HEK293 (cell line): ENCODE measurements around the gene EMC9.

Experiments
- EGR2 ChIP-seq: fragments of 450-650 bp; formaldehyde crosslinking; IDR thresholded peaks from 2 replicates; pipeline ENCODE4 v1.5.1; 2016; ENCODE audit warnings: low read depth, missing biosample characterization, missing genetic modification characterization
- GLIS1 ChIP-seq: fragments of 450-650 bp; formaldehyde crosslinking; IDR thresholded peaks from 2 replicates; pipeline ENCODE4 v1.5.1; 2016; ENCODE audit warnings: missing biosample characterization, missing genetic modification characterization
- HOXC10 ChIP-seq: sonication (generic); formaldehyde crosslinking; IDR thresholded peaks from 2 replicates; pipeline ENCODE4 v1.8.1; 2023; ENCODE audit warnings: mild to moderate bottlenecking, missing genetic modification reagents
- KLF1 ChIP-seq: fragments of 450-650 bp; formaldehyde crosslinking; IDR thresholded peaks from 2 replicates; pipeline ENCODE4 v1.5.1; 2016; ENCODE audit warnings: missing biosample characterization, missing genetic modification characterization
- KLF10 ChIP-seq: fragments of 450-650 bp; IDR thresholded peaks from 2 replicates; pipeline ENCODE4 v1.5.1; 2018; ENCODE audit warnings: missing biosample characterization, mild to moderate bottlenecking, missing genetic modification characterization
- SCRT2 ChIP-seq: fragments of 450-650 bp; formaldehyde crosslinking; IDR thresholded peaks from 2 replicates; pipeline ENCODE4 v1.5.1; 2016; ENCODE audit warnings: missing biosample characterization, missing genetic modification characterization
- SP2 ChIP-seq: fragments of 450-650 bp; formaldehyde crosslinking; IDR thresholded peaks from 2 replicates; pipeline ENCODE4 v1.5.1; 2016; ENCODE audit warnings: missing biosample characterization, missing genetic modification characterization
- ZBTB20 ChIP-seq: fragments of 450-650 bp; formaldehyde crosslinking; IDR thresholded peaks from 2 replicates; pipeline ENCODE4 v1.5.1; 2016; ENCODE audit warnings: missing biosample characterization, missing genetic modification characterization
- ZBTB21 ChIP-seq: fragments of 450-650 bp; formaldehyde crosslinking; IDR thresholded peaks from 2 replicates; pipeline ENCODE4 v1.5.1; 2017; ENCODE audit warnings: missing biosample characterization, missing genetic modification characterization
- ZFHX2 ChIP-seq: fragments of 450-650 bp; formaldehyde crosslinking; conservative IDR thresholded peaks from 2 replicates; pipeline ENCODE4 v1.5.1; 2016; ENCODE audit warnings: missing biosample characterization, missing genetic modification characterization
- ZNF16 ChIP-seq: fragments of 450-650 bp; formaldehyde crosslinking; IDR thresholded peaks from 2 replicates; pipeline ENCODE4 v1.5.1; 2016; ENCODE audit warnings: low read depth, missing biosample characterization, missing genetic modification characterization
- ZNF174 ChIP-seq: fragments of 450-650 bp; formaldehyde crosslinking; IDR thresholded peaks from 2 replicates; pipeline ENCODE4 v1.5.0; 2017; ENCODE audit warnings: missing biosample characterization, mild to moderate bottlenecking, missing genetic modification characterization
- ZNF2 ChIP-seq: fragments of 450-650 bp; formaldehyde crosslinking; IDR thresholded peaks from 2 replicates; pipeline ENCODE4 v1.5.1; 2016; ENCODE audit warnings: missing biosample characterization, missing genetic modification characterization
- ZNF341 ChIP-seq: fragments of 450-650 bp; formaldehyde crosslinking; IDR thresholded peaks from 2 replicates; pipeline ENCODE4; 2016; ENCODE audit warnings: low read depth, missing biosample characterization, missing genetic modification characterization
- ZNF354C ChIP-seq: fragments of 450-650 bp; formaldehyde crosslinking; IDR thresholded peaks from 2 replicates; pipeline ENCODE4 v1.5.1; 2016; ENCODE audit warnings: missing biosample characterization, missing genetic modification characterization, low read depth, borderline replicate concordance
- ZNF366 ChIP-seq: fragments of 450-650 bp; formaldehyde crosslinking; conservative IDR thresholded peaks from 2 replicates; pipeline ENCODE4 v1.5.1; 2016; ENCODE audit warnings: missing biosample characterization, missing genetic modification characterization
- ZNF433 ChIP-seq: fragments of 450-650 bp; formaldehyde crosslinking; IDR thresholded peaks from 2 replicates; pipeline ENCODE4 v1.5.1; 2016; ENCODE audit warnings: missing biosample characterization, missing genetic modification characterization, low read depth
- ZNF600 ChIP-seq: fragments of 450-650 bp; formaldehyde crosslinking; IDR thresholded peaks from 2 replicates; pipeline ENCODE4 v1.5.1; 2016; ENCODE audit warnings: missing biosample characterization, missing genetic modification characterization
- TF ChIP-seq, protein P1 (sequence below): fragments of 450-650 bp; formaldehyde crosslinking; IDR thresholded peaks from 2 replicates; pipeline ENCODE4 v1.5.1; 2016; ENCODE audit warnings: missing biosample characterization, missing genetic modification characterization, low read depth
- TF ChIP-seq, protein P2 (sequence below): fragments of 450-650 bp; formaldehyde crosslinking; IDR thresholded peaks from 2 replicates; pipeline ENCODE4 v1.5.1; 2017; ENCODE audit warnings: missing biosample characterization, missing genetic modification characterization
- TF ChIP-seq, protein P3 (sequence below): fragments of 450-650 bp; formaldehyde crosslinking; IDR thresholded peaks from 2 replicates; pipeline ENCODE4 v1.5.1; 2017; ENCODE audit warnings: missing biosample characterization, missing genetic modification characterization
- TF ChIP-seq, protein P4 (sequence below): fragments of 450-650 bp; formaldehyde crosslinking; conservative IDR thresholded peaks from 2 replicates; pipeline ENCODE4 v1.5.1; 2016; ENCODE audit warnings: low read depth, missing biosample characterization, missing genetic modification characterization
- TF ChIP-seq, protein P5 (sequence below): fragments of 450-650 bp; formaldehyde crosslinking; IDR thresholded peaks from 2 replicates; pipeline ENCODE4 v1.5.1; 2016; ENCODE audit warnings: missing biosample characterization, missing genetic modification characterization
- TF ChIP-seq, protein P6 (sequence below): fragments of 450-650 bp; formaldehyde crosslinking; IDR thresholded peaks from 2 replicates; pipeline ENCODE4 v1.5.1; 2016; ENCODE audit warnings: missing biosample characterization, missing genetic modification characterization

EMC9 gene

DNA sequence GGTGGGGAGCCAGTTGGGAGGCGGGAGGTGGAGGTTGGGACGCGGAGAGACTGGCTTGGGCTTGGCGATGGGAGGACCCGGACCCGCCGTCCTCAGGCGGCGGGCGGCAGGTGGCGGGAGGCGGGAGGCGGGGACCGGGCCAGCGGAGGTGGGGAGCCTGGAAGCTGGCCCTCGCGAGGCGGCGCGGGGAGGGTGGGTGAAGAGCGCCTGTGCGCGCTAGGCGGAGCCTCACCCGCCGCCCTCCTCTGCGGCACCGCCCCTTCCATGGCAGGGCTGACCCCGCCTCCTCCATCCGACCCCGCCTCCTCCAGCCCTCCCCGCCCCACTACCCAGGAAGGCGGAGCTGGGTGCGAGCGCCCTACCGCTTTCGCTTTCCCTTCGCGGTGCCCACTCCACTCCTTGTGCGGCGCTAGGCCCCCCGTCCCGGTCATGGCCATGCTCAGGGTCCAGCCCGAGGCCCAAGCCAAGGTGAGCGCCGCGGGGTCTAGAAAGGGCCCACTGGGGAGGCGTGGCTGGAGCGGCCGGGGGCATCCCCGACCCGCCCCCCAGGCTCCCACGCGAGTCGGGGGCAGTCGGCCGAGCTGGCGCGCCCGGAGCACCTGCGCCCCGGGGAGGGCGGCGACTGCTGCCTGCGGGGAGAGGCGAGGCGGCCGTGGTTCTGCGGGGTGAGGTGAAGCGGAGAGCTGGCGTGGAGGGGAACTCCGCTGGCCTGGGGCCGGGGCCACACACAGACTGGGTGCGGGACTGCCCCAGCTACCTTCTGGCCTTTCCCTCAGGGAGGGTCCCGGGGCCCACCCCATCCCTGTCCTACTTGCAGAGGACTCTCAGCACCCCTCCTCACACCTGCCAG is 5.3 kb downstream of the EMC9 start, which contains the start of gene PSME1 (continued):
- TF ChIP-seq, protein P1, sequence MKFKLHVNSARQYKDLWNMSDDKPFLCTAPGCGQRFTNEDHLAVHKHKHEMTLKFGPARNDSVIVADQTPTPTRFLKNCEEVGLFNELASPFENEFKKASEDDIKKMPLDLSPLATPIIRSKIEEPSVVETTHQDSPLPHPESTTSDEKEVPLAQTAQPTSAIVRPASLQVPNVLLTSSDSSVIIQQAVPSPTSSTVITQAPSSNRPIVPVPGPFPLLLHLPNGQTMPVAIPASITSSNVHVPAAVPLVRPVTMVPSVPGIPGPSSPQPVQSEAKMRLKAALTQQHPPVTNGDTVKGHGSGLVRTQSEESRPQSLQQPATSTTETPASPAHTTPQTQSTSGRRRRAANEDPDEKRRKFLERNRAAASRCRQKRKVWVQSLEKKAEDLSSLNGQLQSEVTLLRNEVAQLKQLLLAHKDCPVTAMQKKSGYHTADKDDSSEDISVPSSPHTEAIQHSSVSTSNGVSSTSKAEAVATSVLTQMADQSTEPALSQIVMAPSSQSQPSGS (tag by site-specific recombination), result no peak
- TF ChIP-seq ZNF600 (tag by site-specific recombination), result peak; percentile 7
- peak; percentile 76 for TF ChIP-seq SCRT2 (tag by site-specific recombination)
- no peak for TF ChIP-seq ZNF16
- TF ChIP-seq ZFHX2 (tag by site-specific recombination), result peak; percentile 69
- TF ChIP-seq KLF10, result peak; percentile 89
- TF ChIP-seq, protein P2, sequence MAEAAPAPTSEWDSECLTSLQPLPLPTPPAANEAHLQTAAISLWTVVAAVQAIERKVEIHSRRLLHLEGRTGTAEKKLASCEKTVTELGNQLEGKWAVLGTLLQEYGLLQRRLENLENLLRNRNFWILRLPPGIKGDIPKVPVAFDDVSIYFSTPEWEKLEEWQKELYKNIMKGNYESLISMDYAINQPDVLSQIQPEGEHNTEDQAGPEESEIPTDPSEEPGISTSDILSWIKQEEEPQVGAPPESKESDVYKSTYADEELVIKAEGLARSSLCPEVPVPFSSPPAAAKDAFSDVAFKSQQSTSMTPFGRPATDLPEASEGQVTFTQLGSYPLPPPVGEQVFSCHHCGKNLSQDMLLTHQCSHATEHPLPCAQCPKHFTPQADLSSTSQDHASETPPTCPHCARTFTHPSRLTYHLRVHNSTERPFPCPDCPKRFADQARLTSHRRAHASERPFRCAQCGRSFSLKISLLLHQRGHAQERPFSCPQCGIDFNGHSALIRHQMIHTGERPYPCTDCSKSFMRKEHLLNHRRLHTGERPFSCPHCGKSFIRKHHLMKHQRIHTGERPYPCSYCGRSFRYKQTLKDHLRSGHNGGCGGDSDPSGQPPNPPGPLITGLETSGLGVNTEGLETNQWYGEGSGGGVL (tag by site-specific recombination), result peak; percentile 58
- TF ChIP-seq, protein P3, sequence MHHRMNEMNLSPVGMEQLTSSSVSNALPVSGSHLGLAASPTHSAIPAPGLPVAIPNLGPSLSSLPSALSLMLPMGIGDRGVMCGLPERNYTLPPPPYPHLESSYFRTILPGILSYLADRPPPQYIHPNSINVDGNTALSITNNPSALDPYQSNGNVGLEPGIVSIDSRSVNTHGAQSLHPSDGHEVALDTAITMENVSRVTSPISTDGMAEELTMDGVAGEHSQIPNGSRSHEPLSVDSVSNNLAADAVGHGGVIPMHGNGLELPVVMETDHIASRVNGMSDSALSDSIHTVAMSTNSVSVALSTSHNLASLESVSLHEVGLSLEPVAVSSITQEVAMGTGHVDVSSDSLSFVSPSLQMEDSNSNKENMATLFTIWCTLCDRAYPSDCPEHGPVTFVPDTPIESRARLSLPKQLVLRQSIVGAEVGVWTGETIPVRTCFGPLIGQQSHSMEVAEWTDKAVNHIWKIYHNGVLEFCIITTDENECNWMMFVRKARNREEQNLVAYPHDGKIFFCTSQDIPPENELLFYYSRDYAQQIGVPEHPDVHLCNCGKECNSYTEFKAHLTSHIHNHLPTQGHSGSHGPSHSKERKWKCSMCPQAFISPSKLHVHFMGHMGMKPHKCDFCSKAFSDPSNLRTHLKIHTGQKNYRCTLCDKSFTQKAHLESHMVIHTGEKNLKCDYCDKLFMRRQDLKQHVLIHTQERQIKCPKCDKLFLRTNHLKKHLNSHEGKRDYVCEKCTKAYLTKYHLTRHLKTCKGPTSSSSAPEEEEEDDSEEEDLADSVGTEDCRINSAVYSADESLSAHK (tag by site-specific recombination), result peak; percentile 56; the same call in 1 of the 2 replicates
- peak; percentile 27 for TF ChIP-seq EGR2 (tag by site-specific recombination)
- no peak for TF ChIP-seq ZNF354C (tag by site-specific recombination)
- TF ChIP-seq ZBTB21 (tag by site-specific recombination), result no peak
- TF ChIP-seq ZNF433 (tag by site-specific recombination), result no peak
- TF ChIP-seq SP2 (tag by site-specific recombination), result peak; percentile 90
- TF ChIP-seq, protein P4, sequence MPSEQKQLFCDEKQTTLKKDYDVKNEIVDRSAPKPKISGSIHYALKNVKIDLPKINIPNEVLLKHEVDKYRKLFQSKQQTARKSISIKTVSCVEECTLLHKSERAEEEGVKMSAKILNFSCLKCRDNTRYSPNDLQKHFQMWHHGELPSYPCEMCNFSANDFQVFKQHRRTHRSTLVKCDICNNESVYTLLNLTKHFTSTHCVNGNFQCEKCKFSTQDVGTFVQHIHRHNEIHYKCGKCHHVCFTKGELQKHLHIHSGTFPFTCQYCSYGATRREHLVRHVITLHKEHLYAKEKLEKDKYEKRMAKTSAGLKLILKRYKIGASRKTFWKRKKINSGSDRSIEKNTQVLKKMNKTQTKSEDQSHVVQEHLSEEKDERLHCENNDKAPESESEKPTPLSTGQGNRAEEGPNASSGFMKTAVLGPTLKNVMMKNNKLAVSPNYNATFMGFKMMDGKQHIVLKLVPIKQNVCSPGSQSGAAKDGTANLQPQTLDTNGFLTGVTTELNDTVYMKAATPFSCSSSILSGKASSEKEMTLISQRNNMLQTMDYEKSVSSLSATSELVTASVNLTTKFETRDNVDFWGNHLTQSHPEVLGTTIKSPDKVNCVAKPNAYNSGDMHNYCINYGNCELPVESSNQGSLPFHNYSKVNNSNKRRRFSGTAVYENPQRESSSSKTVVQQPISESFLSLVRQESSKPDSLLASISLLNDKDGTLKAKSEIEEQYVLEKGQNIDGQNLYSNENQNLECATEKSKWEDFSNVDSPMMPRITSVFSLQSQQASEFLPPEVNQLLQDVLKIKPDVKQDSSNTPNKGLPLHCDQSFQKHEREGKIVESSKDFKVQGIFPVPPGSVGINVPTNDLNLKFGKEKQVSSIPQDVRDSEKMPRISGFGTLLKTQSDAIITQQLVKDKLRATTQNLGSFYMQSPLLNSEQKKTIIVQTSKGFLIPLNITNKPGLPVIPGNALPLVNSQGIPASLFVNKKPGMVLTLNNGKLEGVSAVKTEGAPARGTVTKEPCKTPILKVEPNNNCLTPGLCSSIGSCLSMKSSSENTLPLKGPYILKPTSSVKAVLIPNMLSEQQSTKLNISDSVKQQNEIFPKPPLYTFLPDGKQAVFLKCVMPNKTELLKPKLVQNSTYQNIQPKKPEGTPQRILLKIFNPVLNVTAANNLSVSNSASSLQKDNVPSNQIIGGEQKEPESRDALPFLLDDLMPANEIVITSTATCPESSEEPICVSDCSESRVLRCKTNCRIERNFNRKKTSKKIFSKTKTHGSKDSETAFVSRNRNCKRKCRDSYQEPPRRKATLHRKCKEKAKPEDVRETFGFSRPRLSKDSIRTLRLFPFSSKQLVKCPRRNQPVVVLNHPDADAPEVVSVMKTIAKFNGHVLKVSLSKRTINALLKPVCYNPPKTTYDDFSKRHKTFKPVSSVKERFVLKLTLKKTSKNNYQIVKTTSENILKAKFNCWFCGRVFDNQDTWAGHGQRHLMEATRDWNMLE, result no peak
- no peak; the same call in 1 of the 2 replicates for TF ChIP-seq ZBTB20 (tag by site-specific recombination)
- TF ChIP-seq KLF1 (tag by site-specific recombination), result peak; percentile 76
- TF ChIP-seq ZNF341 (tag by site-specific recombination), result peak; percentile 96
- no peak for TF ChIP-seq HOXC10
- TF ChIP-seq, protein P5, sequence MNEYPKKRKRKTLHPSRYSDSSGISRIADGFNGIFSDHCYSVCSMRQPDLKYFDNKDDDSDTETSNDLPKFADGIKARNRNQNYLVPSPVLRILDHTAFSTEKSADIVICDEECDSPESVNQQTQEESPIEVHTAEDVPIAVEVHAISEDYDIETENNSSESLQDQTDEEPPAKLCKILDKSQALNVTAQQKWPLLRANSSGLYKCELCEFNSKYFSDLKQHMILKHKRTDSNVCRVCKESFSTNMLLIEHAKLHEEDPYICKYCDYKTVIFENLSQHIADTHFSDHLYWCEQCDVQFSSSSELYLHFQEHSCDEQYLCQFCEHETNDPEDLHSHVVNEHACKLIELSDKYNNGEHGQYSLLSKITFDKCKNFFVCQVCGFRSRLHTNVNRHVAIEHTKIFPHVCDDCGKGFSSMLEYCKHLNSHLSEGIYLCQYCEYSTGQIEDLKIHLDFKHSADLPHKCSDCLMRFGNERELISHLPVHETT (tag by site-specific recombination), result no peak
- no peak for TF ChIP-seq ZNF174 (tag by site-specific recombination)
- TF ChIP-seq GLIS1, result peak; percentile 55; the same call in 1 of the 2 replicates
- TF ChIP-seq ZNF366 (tag by site-specific recombination), result no peak
- TF ChIP-seq, protein P6, sequence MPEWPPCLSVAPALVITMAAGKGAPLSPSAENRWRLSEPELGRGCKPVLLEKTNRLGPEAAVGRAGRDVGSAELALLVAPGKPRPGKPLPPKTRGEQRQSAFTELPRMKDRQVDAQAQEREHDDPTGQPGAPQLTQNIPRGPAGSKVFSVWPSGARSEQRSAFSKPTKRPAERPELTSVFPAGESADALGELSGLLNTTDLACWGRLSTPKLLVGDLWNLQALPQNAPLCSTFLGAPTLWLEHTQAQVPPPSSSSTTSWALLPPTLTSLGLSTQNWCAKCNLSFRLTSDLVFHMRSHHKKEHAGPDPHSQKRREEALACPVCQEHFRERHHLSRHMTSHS (tag by site-specific recombination), result no peak
- TF ChIP-seq ZNF2 (tag by site-specific recombination), result no peak
